K562 (cell line): ENCODE results near the gene TP53I3. TPM values are rescaled to one million over a fixed set of nuclear protein-coding genes. Genes with fewer than 3 reads are reported as not detected.

Source experiments
- ATAC-seq: fragments of 200-7000 bp; cut with Tn5 transposase; 3 replicates; pipeline ENCODE4 v1.9.1; 2020; ENCODE audit warnings: moderate library complexity
- BruUV-seq: library from RNA; stranded (reverse); fragments of 400-500 nt; replicated peaks from 2 replicates; lab custom pipeline; 2021; lab: Mats Ljungman, UMichigan
- CTCF ChIA-PET: fragments of 300-600 bp; formaldehyde crosslinking; extraction: SDS; loops from one replicate; lab custom pipeline; 2021; ENCODE audit warnings: low intra/inter-chr PET ratio; lab: Yijun Ruan, JAX
- POLR2A ChIA-PET: fragments of 300-600, 350-650 bp; sonication (Branson Sonifier 250); formaldehyde crosslinking; extraction: SDS; loops from one replicate; lab custom pipeline; 2021; ENCODE audit warnings: antibody characterized with exemption, inconsistent platforms; lab: Yijun Ruan, JAX
- DNase-seq, 4 experiments: peaks; one replicate each; pipeline versions ENCODE4 v3.0.0 to v3.0.0-alpha.2; 2011 to 2018; ENCODE audit warnings: low spot score in 3 of 4, mixed read lengths in 3 of 4; ENCODE audit errors: extremely low read depth in 1 of 4
- FAIRE-seq: peaks from 2 replicates; lab custom pipeline; 2011; peaks lifted over from hg19 to GRCh38; lab: Jason Lieb, UNC
- H2AFZ ChIP-seq: 2 replicates; pipeline ENCODE4 v1.6.0; 2011; ENCODE audit warnings: low read depth, low read length, control low read depth, inconsistent platforms
- H3K27ac ChIP-seq: fragments of 200-600 bp; 3 replicates; pipeline ENCODE4 v1.8.0; 2011; ENCODE audit warnings: low read depth, mild to moderate bottlenecking, control low read depth, inconsistent platforms, low read length, moderate library complexity, mixed read lengths; ENCODE audit errors: extremely low read depth
- H3K27me3 ChIP-seq, 2 experiments: fragments of 300-600 bp in 1 of 2; 2 replicates in 1 of 2; 3 replicates in 1 of 2; pipeline versions ENCODE4 v1.6.0 to v1.8.0; 2011; ENCODE audit warnings: inconsistent platforms in 2 of 2, low read length in 2 of 2, mild to moderate bottlenecking in 1 of 2, mixed read lengths in 1 of 2, moderate library complexity in 1 of 2; ENCODE audit not compliant: control insufficient read depth in 2 of 2, insufficient read depth in 2 of 2
- H3K36me3 ChIP-seq: fragments of 300-600 bp; 3 replicates; pipeline ENCODE4 v1.8.0; 2011; ENCODE audit warnings: mild to moderate bottlenecking, low read length, inconsistent platforms; ENCODE audit not compliant: control insufficient read depth, insufficient read depth
- H3K4me1 ChIP-seq, 2 experiments: fragments of 200-600 bp in 1 of 2; replicated peaks in 1 of 2; 2 replicates in 1 of 2; 3 replicates in 1 of 2; pipeline versions ENCODE4 v1.5.1 to v1.8.0; 2011; ENCODE audit warnings: inconsistent platforms in 2 of 2, low read length in 2 of 2, mild to moderate bottlenecking in 1 of 2, mixed read lengths in 1 of 2, moderate library complexity in 1 of 2; ENCODE audit not compliant: control insufficient read depth in 2 of 2, insufficient read depth in 2 of 2
- H3K4me2 ChIP-seq: 2 replicates; pipeline ENCODE4 v1.6.1; 2011; ENCODE audit warnings: low read length, control low read depth, inconsistent platforms, mixed read lengths; ENCODE audit not compliant: insufficient read depth
- H3K4me3 ChIP-seq: fragments of 200-600 bp; sonication (generic), shearing (Covaris generic); 2 replicates; pipeline ENCODE4 v1.5.1; 2016; ENCODE audit warnings: control low read depth, inconsistent platforms
- H3K79me2 ChIP-seq: fragments of 200-600 bp; 3 replicates; pipeline ENCODE4 v1.8.0; 2011; ENCODE audit warnings: low read length, inconsistent platforms; ENCODE audit not compliant: control insufficient read depth, insufficient read depth
- H3K9ac ChIP-seq, 2 experiments: 2 replicates each; pipeline versions ENCODE4 v1.6.0 to v1.6.1; 2011; ENCODE audit warnings: low read depth in 2 of 2, low read length in 2 of 2, control low read depth in 1 of 2, inconsistent platforms in 1 of 2, mild to moderate bottlenecking in 1 of 2, mixed read lengths in 1 of 2; ENCODE audit not compliant: insufficient read depth in 1 of 2
- H3K9me1 ChIP-seq: one replicate; pipeline ENCODE4 v1.6.0; 2011; ENCODE audit warnings: inconsistent platforms, mild to moderate bottlenecking, low read length, moderate library complexity; ENCODE audit not compliant: control insufficient read depth, insufficient read depth
- H3K9me3 ChIP-seq: replicated peaks from 2 replicates; pipeline ENCODE4 v1.5.1; 2011; ENCODE audit warnings: low read depth, low read length, inconsistent platforms; ENCODE audit not compliant: control insufficient read depth, insufficient read depth
- H4K20me1 ChIP-seq: replicated peaks from 2 replicates; pipeline ENCODE4 v1.6.1; 2011; ENCODE audit warnings: low read length, inconsistent platforms, mixed read lengths; ENCODE audit not compliant: control insufficient read depth, insufficient read depth
- BRD4 ChIP-seq: fragments of 200-600 bp; sonication (generic); IDR thresholded peaks from 2 replicates; pipeline ENCODE4 v1.6.1; 2017; ENCODE audit warnings: inconsistent platforms
- FOXA3 ChIP-seq, 2 experiments: fragments of 450-650 bp in 1 of 2; sonication (generic) in 1 of 2; formaldehyde crosslinking; IDR thresholded peaks in 1 of 2; conservative IDR thresholded peaks in 1 of 2; 2 replicates each; pipeline versions ENCODE4 v1.4.0 to v1.8.0; 2020 to 2022; ENCODE audit warnings: mild to moderate bottlenecking in 2 of 2, missing genetic modification reagents in 1 of 2
- MYC ChIP-seq, 2 experiments: fragments of 250-450 bp in 1 of 2; sonication (Bioruptor Pico) in 1 of 2; IDR thresholded peaks; 2 replicates each; pipeline versions ENCODE4 v1.5.1 to v1.6.1; 2012 to 2021; ENCODE audit warnings: low read depth in 2 of 2, borderline replicate concordance in 1 of 2, improper control_type of control experiment in 1 of 2, low read length in 1 of 2, mild to moderate bottlenecking in 1 of 2, moderate library complexity in 1 of 2
- NKRF ChIP-seq: fragments of 450-650 bp; IDR thresholded peaks from 2 replicates; pipeline ENCODE4 v1.6.1; 2016; ENCODE audit warnings: borderline replicate concordance
- POLR2AphosphoS2 ChIP-seq: IDR thresholded peaks from 2 replicates; pipeline ENCODE4 v1.6.1; 2012; ENCODE audit warnings: low read length, improper control_type of control experiment
- VEZF1 ChIP-seq: fragments of 200-800 bp; sonication (Bioruptor generic); IDR thresholded peaks from 2 replicates; pipeline ENCODE4 v1.6.1; 2017; ENCODE audit warnings: missing genetic modification characterization, missing compliant biosample characterization
- ZNF717 ChIP-seq: fragments of 250-450 bp; sonication (Bioruptor Pico); IDR thresholded peaks from 2 replicates; pipeline ENCODE4 v1.5.0; 2021
- WGBS: fragments of 100-300 bp; shearing (Covaris generic); methylation state at CpG from one replicate; pipeline ENCODE4 v1.1.6; 2016; ENCODE audit warnings: low coverage, mixed read lengths; ENCODE audit not compliant: insufficient coverage; ENCODE audit errors: missing lambda C conversion rate; 5-methylcytosine and 5-hydroxymethylcytosine counted together
- in situ Hi-C: fragments of 300-500 bp; cut with MboI; formaldehyde crosslinking; loops from 4 replicates; pipeline ENCODE4 v1.15.0; 2018; ENCODE audit warnings: inconsistent platforms, mixed read lengths
- intact Hi-C: fragments of 100-400 bp; cut with micrococcal nuclease; formaldehyde crosslinking; loops from 2 replicates; pipeline ENCODE4 v1.14.2; 2022
- polyA plus RNA-seq, 8 experiments: library from polyadenylated mRNA; depleted of rRNA in 4 of 8; stranded (reverse) in 5 of 8; unstranded in 3 of 8; fragments of >200 nt; fragmentation: Nextera tagmentation in 2 of 8; fragmentation: Illumina TruSeq in 1 of 8; extraction: Ambion mirVana in 2 of 8; extraction: Trizol in 1 of 8; gene quantifications; 2 replicates each; pipeline versions ENCODE4 v1.2.1 to v1.2.3, GENCODE V29; 2011 to 2014; ENCODE audit warnings: inconsistent platforms in 1 of 8, missing spikeins in 1 of 8
- total RNA-seq, 7 experiments: library from RNA; depleted of rRNA in 6 of 7; stranded (reverse); fragments of >200 nt in 6 of 7; fragmentation: Illumina TruSeq in 2 of 7; extraction: Trizol in 2 of 7; gene quantifications; 2 replicates each; pipeline versions ENCODE4 v1.2.1 to v1.2.3, GENCODE V29; 2011 to 2021; ENCODE audit warnings: low replicate concordance in 1 of 7
- TF ChIP-seq, protein P1 (sequence below): sonication (generic); formaldehyde crosslinking; IDR thresholded peaks from 2 replicates; pipeline ENCODE4 v1.9.0; 2022; ENCODE audit warnings: mild to moderate bottlenecking, missing genetic modification reagents
- TF ChIP-seq, protein P2 (sequence below): fragments of 450-650 bp; IDR thresholded peaks from 2 replicates; pipeline ENCODE4 v1.6.1; 2017; ENCODE audit warnings: antibody characterized with exemption
- TF ChIP-seq, protein P3 (sequence below): sonication (generic); formaldehyde crosslinking; IDR thresholded peaks from 2 replicates; pipeline ENCODE4 v1.8.0; 2022; ENCODE audit warnings: missing genetic modification reagents, mild to moderate bottlenecking, moderate library complexity, borderline replicate concordance

TP53I3 gene
- total and polyA plus RNA-seq, 9 of the 15 experiments (the other 6 are each of a cell fraction or from before 2014, with no cell fraction given) = 0.65 to 9.5 (median 5.6) TPM

GRCh38 chr2:24076849-24077534, 7.6 kb downstream of the TP53I3 start:
- no peaks in the 10 kb centered on the region for H3K9me3 ChIP-seq
- H3K4me2 ChIP-seq = peak overlapping the region; percentile 99
- peaks cover 9 to 15% of the 10 kb centered on the region in 2 experiments; a peak in 4 of 5 replicates for H3K4me1 ChIP-seq
- H3K79me2 ChIP-seq = peaks cover 41% of the 10 kb centered on the region
- BruUV-seq = no TSS peak
- peak overlapping the region; percentile 66 to 92 for H3K9ac ChIP-seq
- intact Hi-C loops (loop anchor here (1.0 to 2.0 kb wide), 3 partner anchors 30 to 150 kb away; partner anchors contain the start of genes ATAD2B and WDCP), in situ Hi-C loops (no loop called here)
- peak; percentile 62 for ATAC-seq
- H3K27me3 ChIP-seq = no peaks in the 10 kb centered on the region
- CTCF ChIA-PET = no interaction called here
- peak overlapping the region; percentile 60 for H3K27ac ChIP-seq
- H4K20me1 ChIP-seq = no peaks in the 10 kb centered on the region
- H2AFZ ChIP-seq = peak overlapping the region; percentile 82
- peak overlapping the region; percentile 58 for H3K4me3 ChIP-seq
- WGBS = under 1% methylated on average over 23 of the region's 41 CpGs
- POLR2A ChIA-PET = interaction anchor here (0.5 to 1.9 kb wide), 11 partner anchors 10 to 1801 kb away, joined by 3 to 16 read pairs (median 6); partner anchors contain the start of genes ASXL2, ATAD2B, MFSD2B and WDCP
- H3K9me1 ChIP-seq = no peaks in the 10 kb centered on the region
- peak in 2 of 4 experiments; percentile 12 to 42 for DNase-seq
- FAIRE-seq = no peak
- H3K36me3 ChIP-seq = peaks cover 32% of the 10 kb centered on the region
- no peak for TF ChIP-seq ZNF717 (CRISPR knock-in tag)
- TF ChIP-seq, protein P1, sequence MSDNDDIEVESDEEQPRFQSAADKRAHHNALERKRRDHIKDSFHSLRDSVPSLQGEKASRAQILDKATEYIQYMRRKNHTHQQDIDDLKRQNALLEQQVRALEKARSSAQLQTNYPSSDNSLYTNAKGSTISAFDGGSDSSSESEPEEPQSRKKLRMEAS (CRISPR knock-in tag) = peak; percentile 56; the same call in 1 of the 2 replicates
- TF ChIP-seq, protein P2, sequence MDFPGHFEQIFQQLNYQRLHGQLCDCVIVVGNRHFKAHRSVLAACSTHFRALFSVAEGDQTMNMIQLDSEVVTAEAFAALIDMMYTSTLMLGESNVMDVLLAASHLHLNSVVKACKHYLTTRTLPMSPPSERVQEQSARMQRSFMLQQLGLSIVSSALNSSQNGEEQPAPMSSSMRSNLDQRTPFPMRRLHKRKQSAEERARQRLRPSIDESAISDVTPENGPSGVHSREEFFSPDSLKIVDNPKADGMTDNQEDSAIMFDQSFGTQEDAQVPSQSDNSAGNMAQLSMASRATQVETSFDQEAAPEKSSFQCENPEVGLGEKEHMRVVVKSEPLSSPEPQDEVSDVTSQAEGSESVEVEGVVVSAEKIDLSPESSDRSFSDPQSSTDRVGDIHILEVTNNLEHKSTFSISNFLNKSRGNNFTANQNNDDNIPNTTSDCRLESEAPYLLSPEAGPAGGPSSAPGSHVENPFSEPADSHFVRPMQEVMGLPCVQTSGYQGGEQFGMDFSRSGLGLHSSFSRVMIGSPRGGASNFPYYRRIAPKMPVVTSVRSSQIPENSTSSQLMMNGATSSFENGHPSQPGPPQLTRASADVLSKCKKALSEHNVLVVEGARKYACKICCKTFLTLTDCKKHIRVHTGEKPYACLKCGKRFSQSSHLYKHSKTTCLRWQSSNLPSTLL = no peak
- TF ChIP-seq BRD4 = 0 out of 2 replicates have a peak, but pooled peaks have one; percentile 44
- no peak for TF ChIP-seq FOXA3 (CRISPR knock-in tag; conservative IDR thresholded peaks at IDR 0.05 in 1 of 2, IDR thresholded peaks at IDR 0.05 in 1 of 2)
- TF ChIP-seq MYC (IDR thresholded peaks at IDR 0.05; ENCODE audit: low read depth, low read length) = no peak
- TF ChIP-seq MYC (CRISPR knock-in tag; IDR thresholded peaks at IDR 0.05; ENCODE audit: borderline replicate concordance, low read depth) = 0 out of 2 replicates have a peak, but pooled peaks have one; percentile 45
- TF ChIP-seq POLR2AphosphoS2 = 0 out of 2 replicates have a peak, but pooled peaks have one; percentile 15
- peak; percentile 56; the same call in 1 of the 2 replicates for TF ChIP-seq NKRF
- TF ChIP-seq VEZF1 = peak; percentile 51
- TF ChIP-seq, protein P3, sequence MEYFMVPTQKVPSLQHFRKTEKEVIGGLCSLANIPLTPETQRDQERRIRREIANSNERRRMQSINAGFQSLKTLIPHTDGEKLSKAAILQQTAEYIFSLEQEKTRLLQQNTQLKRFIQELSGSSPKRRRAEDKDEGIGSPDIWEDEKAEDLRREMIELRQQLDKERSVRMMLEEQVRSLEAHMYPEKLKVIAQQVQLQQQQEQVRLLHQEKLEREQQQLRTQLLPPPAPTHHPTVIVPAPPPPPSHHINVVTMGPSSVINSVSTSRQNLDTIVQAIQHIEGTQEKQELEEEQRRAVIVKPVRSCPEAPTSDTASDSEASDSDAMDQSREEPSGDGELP (CRISPR knock-in tag) = peak; percentile 70; the same call in 1 of the 2 replicates
